K562 (cell line): ENCODE measurements around the gene NAA50. TPM values are rescaled to one million over a fixed set of nuclear protein-coding genes. Genes with fewer than 3 reads are reported as not detected.

Experiments
- CXXC5 ChIP-seq: fragments of 250-450 bp; sonication (Bioruptor Pico); IDR thresholded peaks from 2 replicates; pipeline ENCODE4 v1.8.0; 2022; ENCODE audit warnings: inconsistent platforms, mild to moderate bottlenecking, moderate library complexity
- ESRRA ChIP-seq: fragments of 450-650 bp; IDR thresholded peaks from 2 replicates; pipeline ENCODE4 v1.6.1; 2014; ENCODE audit warnings: low read depth, mild to moderate bottlenecking, moderate library complexity, borderline replicate concordance
- SP1 ChIP-seq: sonication (generic); formaldehyde crosslinking; IDR thresholded peaks from 2 replicates; pipeline ENCODE4 v1.8.1; 2022; ENCODE audit warnings: mild to moderate bottlenecking, missing genetic modification reagents
- SP2 ChIP-seq: IDR thresholded peaks from 2 replicates; pipeline ENCODE4 v1.6.1; 2011; ENCODE audit warnings: mild to moderate bottlenecking, low read depth, low read length, moderate library complexity; ENCODE audit not compliant: poor library complexity, severe bottlenecking; ENCODE audit errors: extremely low read depth
- ZKSCAN1 ChIP-seq: fragments of 150-350 bp; IDR thresholded peaks from 2 replicates; pipeline ENCODE4 v1.6.1; 2016; ENCODE audit warnings: low read depth, low read length
- ZNF239 ChIP-seq: fragments of 250-450 bp; sonication (Bioruptor Pico); IDR thresholded peaks from 2 replicates; pipeline ENCODE4 v1.4.0; 2020; ENCODE audit warnings: mild to moderate bottlenecking
- polyA plus RNA-seq, 8 experiments: library from polyadenylated mRNA; depleted of rRNA in 4 of 8; stranded (reverse) in 5 of 8; unstranded in 3 of 8; fragments of >200 nt; fragmentation: Nextera tagmentation in 2 of 8; fragmentation: Illumina TruSeq in 1 of 8; extraction: Ambion mirVana in 2 of 8; extraction: Trizol in 1 of 8; gene quantifications; 2 replicates each; pipeline versions ENCODE4 v1.2.1 to v1.2.3, GENCODE V29; 2011 to 2014; ENCODE audit warnings: inconsistent platforms in 1 of 8, missing spikeins in 1 of 8
- total RNA-seq, 7 experiments: library from RNA; depleted of rRNA in 6 of 7; stranded (reverse); fragments of >200 nt in 6 of 7; fragmentation: Illumina TruSeq in 2 of 7; extraction: Trizol in 2 of 7; gene quantifications; 2 replicates each; pipeline versions ENCODE4 v1.2.1 to v1.2.3, GENCODE V29; 2011 to 2021; ENCODE audit warnings: low replicate concordance in 1 of 7
- TF ChIP-seq, protein P1 (sequence below), 2 experiments: IDR thresholded peaks; 2 replicates each; pipeline ENCODE4 v1.6.1; 2011; ENCODE audit warnings: borderline replicate concordance in 1 of 2, control low read depth in 1 of 2, low read depth in 1 of 2, low read length in 1 of 2, mild to moderate bottlenecking in 1 of 2, mixed read lengths in 1 of 2, moderate library complexity in 1 of 2; ENCODE audit not compliant: insufficient read depth in 1 of 2, insufficient read length in 1 of 2, poor library complexity in 1 of 2, severe bottlenecking in 1 of 2; ENCODE audit errors: extremely low read depth in 1 of 2
- TF ChIP-seq, protein P2 (sequence below): sonication (generic); formaldehyde crosslinking; IDR thresholded peaks from 2 replicates; pipeline ENCODE4 v1.8.0; 2022; ENCODE audit warnings: mild to moderate bottlenecking, missing genetic modification reagents
- TF ChIP-seq, protein P3 (sequence below), 2 experiments: fragments of 450-650 bp; conservative IDR thresholded peaks; 2 replicates each; pipeline ENCODE4 v1.6.1; 2017; ENCODE audit warnings: mild to moderate bottlenecking in 2 of 2, moderate library complexity in 2 of 2
- TF ChIP-seq, protein P4 (sequence below): sonication (generic); formaldehyde crosslinking; IDR thresholded peaks from 2 replicates; pipeline ENCODE4 v1.8.0; 2022; ENCODE audit warnings: missing genetic modification reagents, mild to moderate bottlenecking, moderate library complexity, borderline replicate concordance
- TF ChIP-seq, protein P5 (sequence below), 2 experiments: fragments of 450-650 bp; IDR thresholded peaks; 2 replicates each; pipeline ENCODE4 v1.6.1; 2016
- TF ChIP-seq, protein P6 (sequence below): sonication (generic); formaldehyde crosslinking; IDR thresholded peaks from 2 replicates; pipeline ENCODE4 v1.8.0; 2023; ENCODE audit warnings: mild to moderate bottlenecking, missing genetic modification reagents
- TF ChIP-seq, protein P7 (sequence below): fragments of 450-650 bp; IDR thresholded peaks from 2 replicates; pipeline ENCODE4 v1.7.1; 2018; ENCODE audit warnings: mild to moderate bottlenecking, low read depth; ENCODE audit not compliant: partially characterized antibody

The NAA50 gene
- total and polyA plus RNA-seq, 9 of the 15 experiments (the other 6 are each of a cell fraction or from before 2014, with no cell fraction given), result 40.0 to 301 (median 112) TPM

DNA sequence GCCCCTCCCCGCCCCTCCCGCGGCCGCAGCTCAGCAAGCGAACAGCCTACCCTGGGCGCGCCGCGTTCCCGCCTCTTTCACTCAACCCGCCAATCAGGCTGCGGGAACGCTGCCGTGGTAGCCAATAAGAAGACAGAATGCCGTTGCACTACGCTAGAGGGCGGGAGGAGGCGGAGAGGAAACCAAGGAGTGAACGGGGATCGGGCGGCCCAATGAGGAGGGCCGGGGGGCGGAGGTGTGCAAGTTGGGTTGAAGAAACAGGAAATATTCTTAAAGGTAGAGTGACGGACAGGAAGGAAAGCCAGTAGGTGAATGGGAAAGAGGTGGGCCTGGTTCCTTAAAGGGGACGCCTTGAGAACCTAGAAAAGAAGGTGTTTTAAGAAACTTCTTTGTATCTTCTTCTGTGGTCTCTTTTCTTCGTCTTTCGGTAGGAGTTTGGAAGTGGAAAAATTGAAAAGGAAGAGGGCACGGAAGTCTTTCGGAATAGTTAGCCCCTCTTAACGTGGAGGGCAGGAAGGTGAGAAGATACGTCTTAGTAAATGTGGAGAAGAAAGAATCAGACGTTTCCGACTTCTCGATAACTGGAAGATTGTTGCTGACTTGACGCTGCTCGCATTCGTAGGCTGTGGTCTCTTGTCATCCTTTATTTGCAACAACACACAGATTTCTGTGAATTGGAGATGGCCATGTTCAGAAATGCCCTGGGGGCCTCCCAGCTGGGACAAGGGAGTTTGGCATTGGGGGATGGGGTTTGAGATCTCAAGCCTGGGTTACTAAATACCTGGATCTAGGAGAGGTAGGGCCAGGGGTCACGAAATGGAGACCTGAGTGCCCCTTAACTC lies 49.2 kb downstream of the NAA50 start (continued):
- TF ChIP-seq ZKSCAN1, result no peak
- TF ChIP-seq, protein P1, sequence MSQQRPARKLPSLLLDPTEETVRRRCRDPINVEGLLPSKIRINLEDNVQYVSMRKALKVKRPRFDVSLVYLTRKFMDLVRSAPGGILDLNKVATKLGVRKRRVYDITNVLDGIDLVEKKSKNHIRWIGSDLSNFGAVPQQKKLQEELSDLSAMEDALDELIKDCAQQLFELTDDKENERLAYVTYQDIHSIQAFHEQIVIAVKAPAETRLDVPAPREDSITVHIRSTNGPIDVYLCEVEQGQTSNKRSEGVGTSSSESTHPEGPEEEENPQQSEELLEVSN (IDR thresholded peaks at IDR 0.05; ENCODE audit: borderline replicate concordance in 1 of 2, extremely low read depth in 1 of 2, insufficient read depth in 1 of 2, insufficient read length in 1 of 2, low read depth in 1 of 2, low read length in 1 of 2, poor library complexity in 1 of 2, severe bottlenecking in 1 of 2), result peak in 1 of 2 experiments; percentile 37
- TF ChIP-seq SP1, result peak; percentile 71
- TF ChIP-seq SP2, result peak; percentile 83
- TF ChIP-seq ESRRA, result no peak
- TF ChIP-seq, protein P2, sequence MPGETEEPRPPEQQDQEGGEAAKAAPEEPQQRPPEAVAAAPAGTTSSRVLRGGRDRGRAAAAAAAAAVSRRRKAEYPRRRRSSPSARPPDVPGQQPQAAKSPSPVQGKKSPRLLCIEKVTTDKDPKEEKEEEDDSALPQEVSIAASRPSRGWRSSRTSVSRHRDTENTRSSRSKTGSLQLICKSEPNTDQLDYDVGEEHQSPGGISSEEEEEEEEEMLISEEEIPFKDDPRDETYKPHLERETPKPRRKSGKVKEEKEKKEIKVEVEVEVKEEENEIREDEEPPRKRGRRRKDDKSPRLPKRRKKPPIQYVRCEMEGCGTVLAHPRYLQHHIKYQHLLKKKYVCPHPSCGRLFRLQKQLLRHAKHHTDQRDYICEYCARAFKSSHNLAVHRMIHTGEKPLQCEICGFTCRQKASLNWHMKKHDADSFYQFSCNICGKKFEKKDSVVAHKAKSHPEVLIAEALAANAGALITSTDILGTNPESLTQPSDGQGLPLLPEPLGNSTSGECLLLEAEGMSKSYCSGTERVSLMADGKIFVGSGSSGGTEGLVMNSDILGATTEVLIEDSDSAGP (CRISPR knock-in tag), result peak; percentile 94
- TF ChIP-seq CXXC5 (CRISPR knock-in tag), result peak; percentile 57
- TF ChIP-seq, protein P3, sequence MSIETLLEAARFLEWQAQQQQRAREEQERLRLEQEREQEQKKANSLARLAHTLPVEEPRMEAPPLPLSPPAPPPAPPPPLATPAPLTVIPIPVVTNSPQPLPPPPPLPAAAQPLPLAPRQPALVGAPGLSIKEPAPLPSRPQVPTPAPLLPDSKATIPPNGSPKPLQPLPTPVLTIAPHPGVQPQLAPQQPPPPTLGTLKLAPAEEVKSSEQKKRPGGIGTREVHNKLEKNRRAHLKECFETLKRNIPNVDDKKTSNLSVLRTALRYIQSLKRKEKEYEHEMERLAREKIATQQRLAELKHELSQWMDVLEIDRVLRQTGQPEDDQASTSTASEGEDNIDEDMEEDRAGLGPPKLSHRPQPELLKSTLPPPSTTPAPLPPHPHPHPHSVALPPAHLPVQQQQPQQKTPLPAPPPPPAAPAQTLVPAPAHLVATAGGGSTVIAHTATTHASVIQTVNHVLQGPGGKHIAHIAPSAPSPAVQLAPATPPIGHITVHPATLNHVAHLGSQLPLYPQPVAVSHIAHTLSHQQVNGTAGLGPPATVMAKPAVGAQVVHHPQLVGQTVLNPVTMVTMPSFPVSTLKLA (conservative IDR thresholded peaks at IDR 0.05), result 0 out of 4 replicates have a peak, but pooled peaks of 1 of the 2 experiments have one; percentile 9
- TF ChIP-seq, protein P4, sequence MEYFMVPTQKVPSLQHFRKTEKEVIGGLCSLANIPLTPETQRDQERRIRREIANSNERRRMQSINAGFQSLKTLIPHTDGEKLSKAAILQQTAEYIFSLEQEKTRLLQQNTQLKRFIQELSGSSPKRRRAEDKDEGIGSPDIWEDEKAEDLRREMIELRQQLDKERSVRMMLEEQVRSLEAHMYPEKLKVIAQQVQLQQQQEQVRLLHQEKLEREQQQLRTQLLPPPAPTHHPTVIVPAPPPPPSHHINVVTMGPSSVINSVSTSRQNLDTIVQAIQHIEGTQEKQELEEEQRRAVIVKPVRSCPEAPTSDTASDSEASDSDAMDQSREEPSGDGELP, result 0 out of 2 replicates have a peak, but pooled peaks have one; percentile 20
- TF ChIP-seq, protein P5, sequence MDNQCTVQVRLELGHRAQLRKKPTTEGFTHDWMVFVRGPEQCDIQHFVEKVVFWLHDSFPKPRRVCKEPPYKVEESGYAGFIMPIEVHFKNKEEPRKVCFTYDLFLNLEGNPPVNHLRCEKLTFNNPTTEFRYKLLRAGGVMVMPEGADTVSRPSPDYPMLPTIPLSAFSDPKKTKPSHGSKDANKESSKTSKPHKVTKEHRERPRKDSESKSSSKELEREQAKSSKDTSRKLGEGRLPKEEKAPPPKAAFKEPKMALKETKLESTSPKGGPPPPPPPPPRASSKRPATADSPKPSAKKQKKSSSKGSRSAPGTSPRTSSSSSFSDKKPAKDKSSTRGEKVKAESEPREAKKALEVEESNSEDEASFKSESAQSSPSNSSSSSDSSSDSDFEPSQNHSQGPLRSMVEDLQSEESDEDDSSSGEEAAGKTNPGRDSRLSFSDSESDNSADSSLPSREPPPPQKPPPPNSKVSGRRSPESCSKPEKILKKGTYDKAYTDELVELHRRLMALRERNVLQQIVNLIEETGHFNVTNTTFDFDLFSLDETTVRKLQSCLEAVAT (IDR thresholded peaks at IDR 0.05), result peak in 1 of 2 experiments; percentile 88; a peak in 2 of 4 replicates
- TF ChIP-seq ZNF239 (CRISPR knock-in tag), result no peak
- TF ChIP-seq, protein P6, sequence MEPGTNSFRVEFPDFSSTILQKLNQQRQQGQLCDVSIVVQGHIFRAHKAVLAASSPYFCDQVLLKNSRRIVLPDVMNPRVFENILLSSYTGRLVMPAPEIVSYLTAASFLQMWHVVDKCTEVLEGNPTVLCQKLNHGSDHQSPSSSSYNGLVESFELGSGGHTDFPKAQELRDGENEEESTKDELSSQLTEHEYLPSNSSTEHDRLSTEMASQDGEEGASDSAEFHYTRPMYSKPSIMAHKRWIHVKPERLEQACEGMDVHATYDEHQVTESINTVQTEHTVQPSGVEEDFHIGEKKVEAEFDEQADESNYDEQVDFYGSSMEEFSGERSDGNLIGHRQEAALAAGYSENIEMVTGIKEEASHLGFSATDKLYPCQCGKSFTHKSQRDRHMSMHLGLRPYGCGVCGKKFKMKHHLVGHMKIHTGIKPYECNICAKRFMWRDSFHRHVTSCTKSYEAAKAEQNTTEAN (CRISPR knock-in tag), result no peak
- TF ChIP-seq, protein P7, sequence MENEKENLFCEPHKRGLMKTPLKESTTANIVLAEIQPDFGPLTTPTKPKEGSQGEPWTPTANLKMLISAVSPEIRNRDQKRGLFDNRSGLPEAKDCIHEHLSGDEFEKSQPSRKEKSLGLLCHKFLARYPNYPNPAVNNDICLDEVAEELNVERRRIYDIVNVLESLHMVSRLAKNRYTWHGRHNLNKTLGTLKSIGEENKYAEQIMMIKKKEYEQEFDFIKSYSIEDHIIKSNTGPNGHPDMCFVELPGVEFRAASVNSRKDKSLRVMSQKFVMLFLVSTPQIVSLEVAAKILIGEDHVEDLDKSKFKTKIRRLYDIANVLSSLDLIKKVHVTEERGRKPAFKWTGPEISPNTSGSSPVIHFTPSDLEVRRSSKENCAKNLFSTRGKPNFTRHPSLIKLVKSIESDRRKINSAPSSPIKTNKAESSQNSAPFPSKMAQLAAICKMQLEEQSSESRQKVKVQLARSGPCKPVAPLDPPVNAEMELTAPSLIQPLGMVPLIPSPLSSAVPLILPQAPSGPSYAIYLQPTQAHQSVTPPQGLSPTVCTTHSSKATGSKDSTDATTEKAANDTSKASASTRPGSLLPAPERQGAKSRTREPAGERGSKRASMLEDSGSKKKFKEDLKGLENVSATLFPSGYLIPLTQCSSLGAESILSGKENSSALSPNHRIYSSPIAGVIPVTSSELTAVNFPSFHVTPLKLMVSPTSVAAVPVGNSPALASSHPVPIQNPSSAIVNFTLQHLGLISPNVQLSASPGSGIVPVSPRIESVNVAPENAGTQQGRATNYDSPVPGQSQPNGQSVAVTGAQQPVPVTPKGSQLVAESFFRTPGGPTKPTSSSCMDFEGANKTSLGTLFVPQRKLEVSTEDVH, result peak; percentile 56
